Spleen (tissue), 11 donors: ENCODE measurements around the gene FLT1. TPM values are rescaled to one million over a fixed set of nuclear protein-coding genes. Genes with fewer than 3 reads are reported as not detected.

Experiments
- DNase-seq: peaks from one replicate; pipeline ENCODE4 v3.0.0-alpha.2; 2020
- H3K27ac ChIP-seq, 8 donors: fragments of 200-600 bp; sonication (generic) in 7 of 8; 1 replicate in 4 of 8; 2 replicates in 4 of 8; pipeline versions ENCODE4 v1.5.0 to v1.8.0; 2016 to 2021; ENCODE audit warnings: inconsistent platforms in 4 of 8, mild to moderate bottlenecking in 4 of 8, moderate library complexity in 1 of 8
- H3K27me3 ChIP-seq, 7 donors: fragments of 200-600 bp; sonication (generic) in 6 of 7; replicated peaks in 1 of 7; 1 replicate in 4 of 7; 2 replicates in 3 of 7; pipeline versions ENCODE4 v1.5.0 to v1.8.0; 2016 to 2021; ENCODE audit warnings: inconsistent platforms in 3 of 7, mild to moderate bottlenecking in 1 of 7
- H3K36me3 ChIP-seq, 6 donors: fragments of 200-600 bp; sonication (generic) in 5 of 6; 1 replicate in 4 of 6; 2 replicates in 2 of 6; pipeline versions ENCODE4 v1.5.0 to v1.8.0; 2016 to 2021; ENCODE audit warnings: inconsistent platforms in 2 of 6
- H3K4me1 ChIP-seq, 6 donors: fragments of 200-600 bp; sonication (generic) in 5 of 6; 1 replicate in 3 of 6; 2 replicates in 3 of 6; pipeline versions ENCODE4 v1.5.0 to v1.8.0; 2016 to 2021; ENCODE audit warnings: inconsistent platforms in 3 of 6
- H3K4me3 ChIP-seq, 8 donors: fragments of 200-600 bp; sonication (generic) in 7 of 8; 1 replicate in 4 of 8; 2 replicates in 4 of 8; pipeline versions ENCODE4 v1.5.0 to v1.8.0; 2016 to 2021; ENCODE audit warnings: inconsistent platforms in 4 of 8, mild to moderate bottlenecking in 4 of 8, moderate library complexity in 2 of 8
- H3K9me3 ChIP-seq, 8 donors: fragments of 200-600 bp; sonication (generic) in 7 of 8; 1 replicate in 4 of 8; 2 replicates in 4 of 8; pipeline versions ENCODE4 v1.5.0 to v1.8.0; 2016 to 2021; ENCODE audit warnings: inconsistent platforms in 4 of 8
- POLR2A ChIP-seq, 3 donors: fragments of 450-650 bp; IDR thresholded peaks; one replicate each; pipeline ENCODE4 v1.5.1; 2017; ENCODE audit warnings: antibody characterized with exemption in 3 of 3, mild to moderate bottlenecking in 1 of 3
- POLR2AphosphoS5 ChIP-seq, 3 donors: sonication (generic); formaldehyde crosslinking; IDR thresholded peaks; one replicate each; pipeline ENCODE4 v1.5.1; 2017; ENCODE audit warnings: antibody characterized with exemption in 3 of 3
- WGBS, 5 donors: extraction: QIAGEN DNeasy Blood & Tissue Kit in 3 of 5; methylation state at CpG; one replicate each; pipeline versions ENCODE4 v1.1.5 to v1.1.7; 2013 to 2018; 5-methylcytosine and 5-hydroxymethylcytosine counted together
- intact Hi-C: fragments of 100-400 bp; cut with DNase I; formaldehyde crosslinking; loops from one replicate; pipeline ENCODE4 v1.15.0; 2023; ENCODE audit warnings: low total_unique reads
- polyA plus RNA-seq, 3 donors: library from polyadenylated mRNA; stranded (reverse); fragments of 200-250 nt; gene quantifications; one replicate each; pipeline ENCODE4 v1.2.1, GENCODE V29; 2013
- total RNA-seq, 7 donors: library from RNA; depleted of rRNA in 3 of 7; stranded (reverse); fragments of >200 nt in 3 of 7; fragmentation: NEBNext Ultra II Directional in 4 of 7; extraction: Animal tissue kit (Norgen Biotek cat#: 25700) in 4 of 7; gene quantifications; one replicate each; pipeline versions ENCODE4 v1.1.0 to v1.2.1, GENCODE V29; 2016 to 2021
- TF ChIP-seq, protein P1 (sequence below), 11 experiments: fragments of 200-600 bp in 7 of 11; fragments of 450-650 bp in 4 of 11; sonication (generic) in 4 of 11; IDR thresholded peaks in 8 of 11; conservative IDR thresholded peaks in 3 of 11; 1 replicate in 7 of 11; 2 replicates in 4 of 11; pipeline versions ENCODE4 v1.4.0 to v1.8.0; 2016 to 2021; ENCODE audit warnings: antibody characterized with exemption in 11 of 11, inconsistent platforms in 4 of 11, mild to moderate bottlenecking in 1 of 11
- donor health status: healthy with polysubstance abuse.
- donor health status: DM: no; HTN: no; CAD: no; lungs with moderate emphysema.
- donor health status: DM: no; HTN: no; CAD: no.
- donor health status: Bipolar disorder and iron deficiency.
- donor health status: healthy.
- donor health status: DM: no; HTN: no; CAD: no.
- donor health status: DM: yes; HTN: yes; CAD: no.

Gene FLT1
- total and polyA plus RNA-seq, 10 donors, result 1.2 to 70.6 (median 55.4) TPM

DNA sequence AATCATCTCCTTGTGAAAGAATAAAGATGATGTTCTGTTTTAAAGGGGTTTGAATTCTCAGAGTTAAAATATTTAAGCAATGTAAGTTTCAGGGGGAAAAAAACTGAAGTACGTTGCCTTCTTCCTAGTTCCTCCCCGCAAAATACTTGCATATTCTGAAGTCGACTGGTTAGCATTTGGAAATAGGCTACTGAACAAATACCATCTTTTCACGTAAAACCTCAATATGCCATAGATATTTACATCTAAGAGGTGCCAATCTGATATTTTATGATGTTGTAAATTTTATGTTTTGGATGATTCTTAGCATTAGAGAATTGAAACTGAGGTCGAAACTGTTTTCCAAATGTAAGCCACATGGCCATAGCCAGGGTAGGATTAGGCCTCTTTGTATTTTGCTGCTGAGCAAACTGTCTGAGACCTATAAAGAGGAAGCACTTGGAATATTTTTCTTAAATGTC is 138.3 kb downstream of the FLT1 start:
- H3K4me3 ChIP-seq, result no peak overlapping the region

DNA sequence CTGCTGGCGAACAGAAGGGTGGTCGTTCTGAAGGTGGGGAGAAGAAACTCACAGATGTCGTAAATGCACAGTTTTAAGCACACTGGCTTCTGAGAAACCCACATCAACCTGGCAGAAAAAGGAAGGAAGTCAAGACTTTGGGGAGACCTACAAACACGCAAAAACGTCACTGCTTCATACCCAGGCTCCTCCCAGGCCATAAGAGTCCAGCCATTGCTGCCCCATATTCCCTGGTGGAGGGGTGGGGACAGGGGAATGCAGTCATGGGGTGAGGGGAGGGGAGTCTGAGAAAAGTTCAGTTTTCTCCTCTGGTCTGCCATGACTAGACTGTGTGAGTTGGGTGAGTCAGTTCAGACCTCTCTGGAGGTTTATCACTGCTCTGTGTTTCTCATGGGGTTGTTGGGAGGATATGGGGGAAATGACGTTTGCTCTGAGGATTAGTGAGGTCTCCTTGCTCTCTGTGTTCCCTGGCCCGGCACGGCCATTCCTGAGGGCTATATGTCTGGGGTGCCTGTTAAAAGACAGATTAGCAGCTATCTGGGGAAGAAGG is 139.0 kb downstream of the FLT1 start:
- peaks cover 0 to 7% (median 0%) of the 10 kb centered on the region in 6 donors for H3K36me3 ChIP-seq
- H3K4me1 ChIP-seq, result peaks cover 5 to 44% (median 12%) of the 10 kb centered on the region in 6 donors
- no peaks in the 10 kb centered on the region for H3K9me3 ChIP-seq
- peak overlapping the region in 1 of 8 donors; percentile 18 for H3K27ac ChIP-seq
- 42 to 57% (median 43%) methylated on average over 8 of the region's 8 CpGs for WGBS, 5 donors
- no peak for DNase-seq
- H3K27me3 ChIP-seq, result no peaks in the 10 kb centered on the region
- intact Hi-C loops, result no loop called here
- no peak for TF ChIP-seq POLR2AphosphoS5 (IDR thresholded peaks at IDR 0.05)
- TF ChIP-seq, protein P1, sequence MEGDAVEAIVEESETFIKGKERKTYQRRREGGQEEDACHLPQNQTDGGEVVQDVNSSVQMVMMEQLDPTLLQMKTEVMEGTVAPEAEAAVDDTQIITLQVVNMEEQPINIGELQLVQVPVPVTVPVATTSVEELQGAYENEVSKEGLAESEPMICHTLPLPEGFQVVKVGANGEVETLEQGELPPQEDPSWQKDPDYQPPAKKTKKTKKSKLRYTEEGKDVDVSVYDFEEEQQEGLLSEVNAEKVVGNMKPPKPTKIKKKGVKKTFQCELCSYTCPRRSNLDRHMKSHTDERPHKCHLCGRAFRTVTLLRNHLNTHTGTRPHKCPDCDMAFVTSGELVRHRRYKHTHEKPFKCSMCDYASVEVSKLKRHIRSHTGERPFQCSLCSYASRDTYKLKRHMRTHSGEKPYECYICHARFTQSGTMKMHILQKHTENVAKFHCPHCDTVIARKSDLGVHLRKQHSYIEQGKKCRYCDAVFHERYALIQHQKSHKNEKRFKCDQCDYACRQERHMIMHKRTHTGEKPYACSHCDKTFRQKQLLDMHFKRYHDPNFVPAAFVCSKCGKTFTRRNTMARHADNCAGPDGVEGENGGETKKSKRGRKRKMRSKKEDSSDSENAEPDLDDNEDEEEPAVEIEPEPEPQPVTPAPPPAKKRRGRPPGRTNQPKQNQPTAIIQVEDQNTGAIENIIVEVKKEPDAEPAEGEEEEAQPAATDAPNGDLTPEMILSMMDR (IDR thresholded peaks at IDR 0.05 in 8 of 11, conservative IDR thresholded peaks at IDR 0.05 in 3 of 11), result no peak
- no peak for TF ChIP-seq POLR2A (IDR thresholded peaks at IDR 0.05)
- H3K4me3 ChIP-seq, result no peak overlapping the region

More for the DNA sequence above, 138.3 kb downstream of the FLT1 start:
- peaks cover 0 to 7% (median 0%) of the 10 kb centered on the region in 6 donors for H3K36me3 ChIP-seq
- H3K4me1 ChIP-seq, result peaks cover 5 to 44% (median 12%) of the 10 kb centered on the region in 6 donors
- intact Hi-C loops, result no loop called here
- H3K27ac ChIP-seq, result peak overlapping the region in 2 of 8 donors; percentile 1 to 32
- no peaks in the 10 kb centered on the region for H3K9me3 ChIP-seq
- TF ChIP-seq, protein P1 (IDR thresholded peaks at IDR 0.05 in 8 of 11, conservative IDR thresholded peaks at IDR 0.05 in 3 of 11), result no peak
- TF ChIP-seq POLR2A (IDR thresholded peaks at IDR 0.05) (no peak), POLR2AphosphoS5 (IDR thresholded peaks at IDR 0.05) (no peak)
- no peak for DNase-seq
- no peaks in the 10 kb centered on the region for H3K27me3 ChIP-seq
- 59 to 69% (median 64%) methylated on average over 5 of the region's 5 CpGs for WGBS, 5 donors

DNA sequence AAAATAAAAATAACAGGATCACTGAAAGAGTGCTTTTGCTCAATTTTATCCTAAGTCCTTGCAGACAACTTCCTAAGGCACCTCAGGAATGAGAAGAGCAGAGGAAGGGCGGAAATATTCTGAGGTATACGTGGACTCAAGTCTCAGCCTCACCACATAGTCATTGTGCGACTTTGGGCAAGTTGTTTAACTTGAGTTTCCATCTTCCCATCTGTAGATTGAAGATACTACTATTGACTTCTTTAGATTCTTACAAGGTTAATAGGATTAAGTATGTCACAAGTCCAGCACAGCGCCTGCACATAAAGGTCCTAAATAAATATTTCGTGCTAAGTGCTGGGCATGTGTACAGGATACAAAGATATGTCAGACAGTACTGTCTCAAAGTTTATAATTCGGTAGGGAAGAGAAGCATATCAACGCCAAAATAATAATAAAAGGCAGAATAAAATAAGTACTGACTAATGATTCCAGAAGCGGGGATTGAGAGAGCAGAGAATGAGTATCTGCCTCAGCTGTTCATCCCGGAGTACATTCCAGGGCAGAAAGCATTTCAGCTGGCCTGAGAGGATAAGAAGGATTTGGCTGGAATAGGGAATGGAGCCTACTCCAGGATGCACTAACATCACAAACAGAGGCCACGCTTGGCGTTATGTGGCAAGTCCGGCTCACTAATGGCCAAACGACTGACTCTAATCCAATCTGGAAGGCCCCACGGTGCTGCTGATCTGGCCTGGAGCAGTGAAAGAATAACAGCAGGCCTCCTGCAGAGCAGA is 139.7 kb downstream of the FLT1 start:
- no peak for DNase-seq
- Histone ChIP-seq H3K9me3 (no peaks in the 10 kb centered on the region), H3K36me3 (peaks cover 0 to 7% (median 0%) of the 10 kb centered on the region in 6 donors), H3K27me3 (no peaks in the 10 kb centered on the region), H3K4me1 (peaks cover 5 to 44% (median 12%) of the 10 kb centered on the region in 6 donors), H3K4me3 (no peak overlapping the region), H3K27ac (no peak overlapping the region)
- WGBS, 5 donors, result 88 to 96% (median 94%) methylated on average over 14 of the region's 14 CpGs
- intact Hi-C loops, result no loop called here
- TF ChIP-seq, protein P1 (IDR thresholded peaks at IDR 0.05 in 8 of 11, conservative IDR thresholded peaks at IDR 0.05 in 3 of 11), result no peak
- TF ChIP-seq POLR2AphosphoS5 (IDR thresholded peaks at IDR 0.05), result no peak
- no peak for TF ChIP-seq POLR2A (IDR thresholded peaks at IDR 0.05)

DNA sequence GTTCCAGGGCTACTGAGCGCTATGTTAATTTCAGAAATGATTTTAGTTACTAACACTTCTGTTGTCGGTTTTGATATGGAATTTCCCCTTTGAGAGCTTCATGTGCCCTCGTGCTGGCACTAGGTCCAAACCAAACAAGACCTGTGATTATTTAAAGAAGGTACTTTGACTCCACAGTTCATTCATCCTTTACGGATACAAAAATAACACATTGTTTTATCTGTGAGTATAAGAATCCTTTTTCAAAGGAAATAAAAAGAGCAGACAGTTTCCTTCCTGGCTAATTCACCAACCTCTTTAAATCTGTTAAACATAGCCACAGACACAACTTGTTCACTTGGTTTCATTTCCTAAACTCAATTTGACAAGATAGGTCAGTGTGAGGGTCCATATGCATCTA is 141.2 kb downstream of the FLT1 start:
- 33 to 49% (median 43%) methylated on average over 4 of the region's 4 CpGs for WGBS, 5 donors
- Histone ChIP-seq H3K36me3 (peaks cover 0 to 7% (median 0%) of the 10 kb centered on the region in 6 donors), H3K27me3 (no peaks in the 10 kb centered on the region), H3K4me3 (no peak overlapping the region), H3K4me1 (peaks cover 5 to 44% (median 12%) of the 10 kb centered on the region in 6 donors), H3K9me3 (no peaks in the 10 kb centered on the region), H3K27ac (peak overlapping the region in 1 of 8 donors; percentile 29)
- no peak for TF ChIP-seq POLR2A (IDR thresholded peaks at IDR 0.05)
- TF ChIP-seq POLR2AphosphoS5 (IDR thresholded peaks at IDR 0.05), result no peak
- TF ChIP-seq, protein P1 (IDR thresholded peaks at IDR 0.05 in 8 of 11, conservative IDR thresholded peaks at IDR 0.05 in 3 of 11), result no peak
- no peak for DNase-seq
- intact Hi-C loops, result no loop called here
